Fibroblast of villous mesenchyme (primary cell): Measurements from ENCODE around the gene VTN. TPM values are rescaled to one million over a fixed set of nuclear protein-coding genes. Genes with fewer than 3 reads are reported as not detected.
A peak's percentile ranks its signal among the peaks of the same experiment; 100 is the strongest.

Experiments
- DNase-seq: peaks from one replicate; pipeline ENCODE4 v3.0.0-alpha.2; 2010; ENCODE audit warnings: low read depth
- H3K4me3 ChIP-seq: 2 replicates; pipeline ENCODE4 v1.5.1; 2011; ENCODE audit warnings: low read depth, mild to moderate bottlenecking, low read length
- CTCF ChIP-seq: IDR thresholded peaks from 2 replicates; pipeline ENCODE4 v1.5.1; 2012; ENCODE audit warnings: low read depth, mild to moderate bottlenecking, low read length; ENCODE audit not compliant: insufficient read depth
- total RNA-seq: library from RNA; depleted of rRNA; stranded (reverse); fragments of >200 nt; gene quantifications from 2 replicates; pipeline ENCODE4 v1.2.3, GENCODE V29; 2012

VTN gene
- total RNA-seq, 1 donor, result 5.2 TPM

- H3K4me3 ChIP-seq, result no peak overlapping the region
- TF ChIP-seq CTCF, result peak; percentile 9
- DNase-seq, result no peak
Observed at GRCh38 chr17:28366605-28367004, 3.5 kb downstream of the VTN start.

GRCh38 chr17:28365487-28365886 lies 4.6 kb downstream of the VTN start:
- no peak overlapping the region for H3K4me3 ChIP-seq
- TF ChIP-seq CTCF, result no peak
- no peak for DNase-seq

GRCh38 chr17:28364665-28365363 lies 5.3 kb downstream of the VTN start, which contains the start of gene SEBOX:
Gene SEBOX (minus strand): TSS chr17:28365199. CDS start chr17:28365151, 48 bp downstream.
- H3K4me3 ChIP-seq, result no peak within 1 kb of the TSS
- no peak for DNase-seq
- no peak for TF ChIP-seq CTCF

- no peak for DNase-seq
- no peak overlapping the region for H3K4me3 ChIP-seq
- no peak for TF ChIP-seq CTCF
Observed at GRCh38 chr17:28363776-28364650, 6.1 kb downstream of the VTN start.

- no peak overlapping the region for H3K4me3 ChIP-seq
- DNase-seq, result no peak
- no peak for TF ChIP-seq CTCF
Observed at GRCh38 chr17:28363186-28363585, 6.9 kb downstream of the VTN start.

DNA sequence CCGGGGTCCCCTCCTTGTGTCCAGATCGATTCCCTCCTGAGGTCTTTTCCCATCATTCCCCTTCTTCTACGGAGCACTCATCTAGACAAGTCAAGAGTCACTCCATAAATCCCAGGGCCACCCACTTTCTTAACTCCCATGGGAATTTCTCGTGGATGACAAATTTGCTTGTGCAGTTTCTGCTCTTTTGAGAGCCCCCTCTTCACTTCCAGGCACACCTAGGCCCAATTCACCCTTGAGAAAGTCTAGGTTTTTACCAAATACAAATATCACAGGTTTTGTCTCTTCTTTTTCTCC lies 12.3 kb downstream of the VTN start:
- no peak for DNase-seq
- peak overlapping the region; percentile 88 for H3K4me3 ChIP-seq
- no peak for TF ChIP-seq CTCF
